CD4-positive, alpha-beta T cell treated with Interferon gamma for 1 hour (primary cell): ENCODE results near the gene SUGT1.

ENCODE experiments used
- DNase-seq: peaks from one replicate; pipeline ENCODE4 v3.0.0-alpha.2; 2020

The SUGT1 gene

DNA sequence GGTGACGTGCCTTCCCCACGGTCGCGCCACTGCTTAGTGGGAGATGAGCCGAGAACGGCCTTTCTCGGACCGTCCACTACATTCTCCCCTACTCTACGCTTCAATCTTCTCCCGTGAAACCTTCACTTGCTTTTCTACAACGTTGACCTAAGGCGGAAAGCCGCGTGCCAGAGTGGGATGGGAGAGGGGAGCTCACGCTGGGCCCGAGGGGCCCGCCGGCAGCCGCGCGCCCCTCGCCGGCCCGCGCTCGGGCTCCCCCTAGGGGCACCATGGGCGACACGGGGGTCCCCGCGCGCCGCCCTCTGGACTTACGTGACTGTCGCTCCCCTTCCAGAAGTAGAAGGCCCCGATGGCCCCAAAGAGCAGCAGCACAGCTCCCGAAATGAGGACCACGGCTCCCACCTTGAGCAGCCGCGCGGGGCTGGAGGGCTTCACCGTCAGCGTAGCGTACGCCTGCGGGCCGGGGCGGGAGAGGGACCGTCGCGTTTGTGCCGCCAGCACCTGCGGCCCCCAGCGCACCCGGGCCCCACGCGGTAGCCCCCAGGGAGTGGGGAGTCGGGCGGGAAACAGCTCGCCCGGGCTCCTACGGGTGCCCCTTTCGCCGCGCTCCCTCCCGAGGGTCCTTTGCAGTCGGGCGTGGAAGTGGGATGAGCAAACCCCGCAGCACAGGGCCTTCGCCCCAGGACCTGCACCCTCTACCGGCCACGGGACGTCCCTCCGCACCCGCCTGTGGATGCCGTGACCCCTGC is 86.3 kb downstream of the SUGT1 start:
- DNase-seq = no peak

GRCh38 chr13:52739468-52740071 is 86.9 kb downstream of the SUGT1 start, which contains the start of gene CNMD:
CNMD (minus strand) TSS chr13:52739820; CDS start chr13:52739701, 119 bp downstream.
- no peak for DNase-seq

- DNase-seq = no peak
These were observed 90.9 kb downstream of the SUGT1 start for GRCh38 chr13:52743569-52743968.

DNA sequence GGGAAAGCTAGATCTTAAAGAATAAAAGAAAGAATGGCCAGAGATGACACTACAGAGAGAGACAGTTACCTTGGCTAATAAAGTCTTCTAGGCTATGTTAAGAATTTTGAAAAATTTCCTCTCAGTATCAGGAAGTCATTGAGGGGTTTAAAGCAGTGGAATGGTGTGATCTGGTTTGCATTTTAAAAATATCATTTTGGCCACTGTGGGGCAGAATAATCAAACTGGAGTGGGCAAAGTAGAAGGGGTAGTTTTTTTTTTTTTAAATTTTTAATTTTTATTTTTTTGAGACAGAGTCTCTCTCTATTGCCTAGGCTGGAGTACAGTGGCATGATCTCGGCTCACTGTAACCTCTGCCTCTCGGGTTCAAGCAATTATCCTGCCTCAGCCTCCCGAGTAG is 91.4 kb downstream of the SUGT1 start:
- no peak for DNase-seq

GRCh38 chr13:52744842-52745375 is 92.3 kb downstream of the SUGT1 start:
- no peak for DNase-seq

DNA sequence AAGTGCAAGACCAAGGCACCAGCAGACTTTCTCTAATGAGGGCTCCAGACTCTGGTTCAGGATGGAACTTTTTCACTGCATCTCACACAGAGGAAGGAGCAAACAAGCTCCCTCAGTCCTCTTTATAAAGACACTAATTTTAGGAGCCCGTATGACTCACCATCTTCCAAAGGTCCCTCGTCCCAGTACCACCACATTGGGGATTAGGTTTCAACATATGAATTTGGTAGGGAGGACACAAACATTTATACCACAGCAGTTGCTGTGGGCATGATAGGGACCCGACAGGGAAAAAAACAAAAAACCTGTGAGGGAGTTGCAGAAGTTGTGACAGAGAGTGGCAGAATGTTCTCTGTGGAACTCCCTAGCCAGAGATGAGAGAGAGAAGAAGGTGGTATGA is 93.5 kb downstream of the SUGT1 start:
- no peak for DNase-seq

DNA sequence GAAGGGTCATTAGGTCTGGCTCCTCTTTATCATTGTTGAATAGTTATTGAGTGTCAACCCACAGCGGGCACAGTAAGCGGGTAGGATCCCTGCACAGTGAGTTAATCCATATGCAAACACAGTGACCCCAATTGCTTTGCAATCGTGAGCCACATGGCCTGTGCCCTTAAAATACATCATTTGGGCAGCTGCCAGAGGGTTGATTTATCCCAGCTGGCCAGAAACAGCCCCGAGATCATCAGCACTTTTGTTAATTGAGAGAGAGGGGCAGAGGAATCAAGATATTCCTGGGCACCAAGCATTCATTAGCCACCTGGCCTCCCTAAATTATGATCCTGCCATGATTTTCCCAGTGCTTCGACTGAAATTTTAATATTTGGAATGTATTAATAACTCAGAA is 96.8 kb downstream of the SUGT1 start:
- no peak for DNase-seq
